ENCODE measurements around the gene CRYBG2.

CRYBG2 gene

DNA sequence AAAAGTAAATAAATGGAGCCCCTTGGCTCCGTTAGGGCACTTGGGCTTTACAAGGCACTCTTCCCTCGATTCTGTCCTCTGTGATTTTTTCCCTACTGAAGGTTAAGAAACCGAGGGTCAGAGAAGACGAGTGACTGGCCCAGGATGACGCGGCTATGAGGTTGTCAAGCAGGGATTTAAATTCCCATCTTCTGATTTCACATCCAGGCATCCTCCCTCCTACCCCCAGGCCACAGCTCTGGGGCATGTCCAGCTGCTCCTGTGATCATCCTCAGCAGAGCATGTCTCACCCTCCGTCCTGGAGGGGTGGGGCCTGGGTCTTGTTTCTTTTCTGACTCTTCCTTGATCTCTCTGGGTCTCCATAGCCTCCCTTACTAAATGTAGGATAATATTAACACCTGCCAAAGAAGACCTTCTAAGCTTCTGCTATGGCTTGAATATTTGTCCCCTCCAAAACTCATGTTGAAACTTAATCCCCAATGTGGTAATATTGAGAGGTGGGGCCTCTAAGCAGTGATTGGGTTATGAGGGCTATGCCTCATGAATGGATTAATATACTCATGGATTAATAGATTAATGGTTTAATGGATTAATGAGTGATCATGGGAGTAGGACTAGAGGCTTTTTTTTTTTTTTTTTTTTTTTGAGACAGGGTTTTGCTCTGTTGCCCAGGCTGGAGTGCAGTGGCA lies 4.6 kb downstream of the CRYBG2 start:
- Histone ChIP-seq H3K27ac (ENCODE audit: low read length) (no peak overlapping the region), H3K27me3 (replicated peaks; ENCODE audit: insufficient read depth, low read length) (peaks cover 1% of the 10 kb centered on the region; the same call in 1 of the 2 replicates), H3K36me3 (replicated peaks; ENCODE audit: insufficient read depth, low read length) (no peaks in the 10 kb centered on the region), H3F3A (ENCODE audit: insufficient read depth, low read length) (no peaks in the 10 kb centered on the region), H3K79me2 (ENCODE audit: low read length) (no peaks in the 10 kb centered on the region), H2AFZ (ENCODE audit: low read length) (no peak overlapping the region), H4K20me1 (ENCODE audit: insufficient read depth, low read length) (no peaks in the 10 kb centered on the region), H3K4me2 (ENCODE audit: low read depth, low read length) (no peak overlapping the region), H3K4me1 (ENCODE audit: low read length) (no peaks in the 10 kb centered on the region), H3K4me3 (ENCODE audit: low read length) (no peak overlapping the region), H3K9ac (ENCODE audit: low read length) (no peak overlapping the region), H3K9me3 (replicated peaks; ENCODE audit: insufficient read depth, low read length) (no peaks in the 10 kb centered on the region), H3K9me2 (replicated peaks; ENCODE audit: insufficient read depth, low read length) (no peaks in the 10 kb centered on the region)
- no peak for TF ChIP-seq EZH2 (optimal IDR thresholded peaks at IDR 0.05; ENCODE audit: low read depth, low read length)
- no peak for TF ChIP-seq EZH2phosphoT487 (IDR thresholded peaks at IDR 0.05; ENCODE audit: low read length)
- TF ChIP-seq, protein P1, sequence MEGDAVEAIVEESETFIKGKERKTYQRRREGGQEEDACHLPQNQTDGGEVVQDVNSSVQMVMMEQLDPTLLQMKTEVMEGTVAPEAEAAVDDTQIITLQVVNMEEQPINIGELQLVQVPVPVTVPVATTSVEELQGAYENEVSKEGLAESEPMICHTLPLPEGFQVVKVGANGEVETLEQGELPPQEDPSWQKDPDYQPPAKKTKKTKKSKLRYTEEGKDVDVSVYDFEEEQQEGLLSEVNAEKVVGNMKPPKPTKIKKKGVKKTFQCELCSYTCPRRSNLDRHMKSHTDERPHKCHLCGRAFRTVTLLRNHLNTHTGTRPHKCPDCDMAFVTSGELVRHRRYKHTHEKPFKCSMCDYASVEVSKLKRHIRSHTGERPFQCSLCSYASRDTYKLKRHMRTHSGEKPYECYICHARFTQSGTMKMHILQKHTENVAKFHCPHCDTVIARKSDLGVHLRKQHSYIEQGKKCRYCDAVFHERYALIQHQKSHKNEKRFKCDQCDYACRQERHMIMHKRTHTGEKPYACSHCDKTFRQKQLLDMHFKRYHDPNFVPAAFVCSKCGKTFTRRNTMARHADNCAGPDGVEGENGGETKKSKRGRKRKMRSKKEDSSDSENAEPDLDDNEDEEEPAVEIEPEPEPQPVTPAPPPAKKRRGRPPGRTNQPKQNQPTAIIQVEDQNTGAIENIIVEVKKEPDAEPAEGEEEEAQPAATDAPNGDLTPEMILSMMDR (IDR thresholded peaks at IDR 0.05; ENCODE audit: low read length), result no peak
- DNase-seq, result no peak

DNA sequence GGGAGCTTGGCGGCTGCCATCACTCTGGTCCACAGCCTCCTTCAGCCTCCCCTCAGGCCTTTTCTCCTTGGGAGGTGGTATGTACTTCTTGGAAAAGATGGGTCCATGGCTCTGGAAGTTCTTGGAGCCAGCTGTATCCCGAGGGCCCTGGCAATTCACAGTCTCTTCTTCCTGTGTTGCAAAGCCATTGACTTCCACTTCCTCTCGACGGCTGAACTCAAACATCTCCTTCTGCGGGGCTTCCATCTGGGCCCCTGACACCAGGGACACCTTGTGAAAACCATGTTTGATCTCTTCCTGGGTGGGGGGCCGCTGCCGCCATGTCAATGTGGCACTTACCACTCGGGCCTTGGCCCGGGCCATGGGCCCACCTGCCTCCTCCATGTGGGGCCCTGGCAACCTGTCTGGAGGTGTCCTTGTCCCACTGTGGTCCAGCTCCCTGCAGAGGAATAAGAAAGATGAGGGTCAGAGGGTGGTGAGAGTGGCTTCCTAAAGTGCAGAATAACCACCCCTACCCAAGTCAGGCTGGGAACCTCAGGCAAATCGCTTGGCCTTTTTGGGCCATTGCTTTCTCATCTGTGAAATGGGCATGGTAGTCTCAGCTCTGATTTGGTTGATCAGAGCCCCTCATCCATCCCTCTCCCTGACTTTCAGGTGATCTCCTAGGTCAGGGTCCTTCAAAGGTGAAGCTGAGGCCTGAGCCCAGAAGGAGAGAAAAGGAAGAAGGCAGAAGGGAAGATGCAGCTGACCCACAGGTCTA lies 7.5 kb downstream of the CRYBG2 start:
- TF ChIP-seq EZH2phosphoT487 (IDR thresholded peaks at IDR 0.05; ENCODE audit: low read length) (no peak), EZH2 (optimal IDR thresholded peaks at IDR 0.05; ENCODE audit: low read depth, low read length) (no peak)
- TF ChIP-seq, protein P1 (IDR thresholded peaks at IDR 0.05; ENCODE audit: low read length), result no peak
- no peaks in the 10 kb centered on the region for H4K20me1 ChIP-seq (ENCODE audit: insufficient read depth, low read length)
- no peak for DNase-seq

DNA sequence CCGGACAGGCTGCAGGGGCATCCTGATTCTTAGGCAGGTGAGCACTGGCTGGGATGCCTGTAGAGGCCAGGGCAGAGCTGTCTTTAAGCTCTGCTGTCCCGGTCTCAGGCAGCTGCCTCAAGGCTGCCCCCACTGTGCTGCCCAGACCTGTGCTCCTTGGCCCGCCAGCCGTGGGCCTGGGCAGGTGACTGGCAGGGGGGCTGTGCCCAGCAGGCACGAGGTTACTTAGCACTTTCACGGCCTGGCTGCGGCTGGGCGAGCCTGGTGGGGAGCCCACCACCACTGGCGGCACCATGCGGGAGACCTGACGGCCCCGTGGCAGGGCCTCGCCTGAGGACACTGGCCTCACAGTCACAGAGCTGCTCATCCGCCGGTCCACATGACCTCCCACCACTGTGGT lies 8.2 kb downstream of the CRYBG2 start:
- peaks cover 21% of the 10 kb centered on the region for H3K27me3 ChIP-seq (replicated peaks; ENCODE audit: insufficient read depth, low read length)
- H3K9ac ChIP-seq (ENCODE audit: low read length), result no peak overlapping the region
- H3K4me3 ChIP-seq (ENCODE audit: low read length), result no peak overlapping the region
- H3K79me2 ChIP-seq (ENCODE audit: low read length), result no peaks in the 10 kb centered on the region
- H3K9me2 ChIP-seq (replicated peaks; ENCODE audit: insufficient read depth, low read length), result no peaks in the 10 kb centered on the region
- no peak for TF ChIP-seq EZH2 (optimal IDR thresholded peaks at IDR 0.05; ENCODE audit: low read depth, low read length)
- TF ChIP-seq, protein P1 (IDR thresholded peaks at IDR 0.05; ENCODE audit: low read length), result no peak
- no peak for TF ChIP-seq EZH2phosphoT487 (IDR thresholded peaks at IDR 0.05; ENCODE audit: low read length)
- H4K20me1 ChIP-seq (ENCODE audit: insufficient read depth, low read length), result no peaks in the 10 kb centered on the region
- no peaks in the 10 kb centered on the region for H3F3A ChIP-seq (ENCODE audit: insufficient read depth, low read length)
- H3K27ac ChIP-seq (ENCODE audit: low read length), result no peak overlapping the region
- H3K9me3 ChIP-seq (replicated peaks; ENCODE audit: insufficient read depth, low read length), result no peaks in the 10 kb centered on the region
- no peak overlapping the region for H3K4me2 ChIP-seq (ENCODE audit: low read depth, low read length)
- no peaks in the 10 kb centered on the region for H3K36me3 ChIP-seq (replicated peaks; ENCODE audit: insufficient read depth, low read length)
- H2AFZ ChIP-seq (ENCODE audit: low read length), result no peak overlapping the region
- H3K4me1 ChIP-seq (ENCODE audit: low read length), result no peaks in the 10 kb centered on the region
- no peak for DNase-seq

More for the DNA sequence above, 7.5 kb downstream of the CRYBG2 start:
- Histone ChIP-seq H3F3A (ENCODE audit: insufficient read depth, low read length) (no peaks in the 10 kb centered on the region), H3K4me2 (ENCODE audit: low read depth, low read length) (no peak overlapping the region), H3K9ac (ENCODE audit: low read length) (no peak overlapping the region), H2AFZ (ENCODE audit: low read length) (no peak overlapping the region), H3K36me3 (replicated peaks; ENCODE audit: insufficient read depth, low read length) (no peaks in the 10 kb centered on the region), H3K9me3 (replicated peaks; ENCODE audit: insufficient read depth, low read length) (no peaks in the 10 kb centered on the region), H3K4me1 (ENCODE audit: low read length) (no peaks in the 10 kb centered on the region), H3K79me2 (ENCODE audit: low read length) (no peaks in the 10 kb centered on the region), H3K9me2 (replicated peaks; ENCODE audit: insufficient read depth, low read length) (no peaks in the 10 kb centered on the region), H3K27ac (ENCODE audit: low read length) (no peak overlapping the region), H3K27me3 (replicated peaks; ENCODE audit: insufficient read depth, low read length) (peaks cover 21% of the 10 kb centered on the region), H3K4me3 (ENCODE audit: low read length) (no peak overlapping the region)
